ENCODE measurements around the gene PIGP.

The PIGP gene

DNA sequence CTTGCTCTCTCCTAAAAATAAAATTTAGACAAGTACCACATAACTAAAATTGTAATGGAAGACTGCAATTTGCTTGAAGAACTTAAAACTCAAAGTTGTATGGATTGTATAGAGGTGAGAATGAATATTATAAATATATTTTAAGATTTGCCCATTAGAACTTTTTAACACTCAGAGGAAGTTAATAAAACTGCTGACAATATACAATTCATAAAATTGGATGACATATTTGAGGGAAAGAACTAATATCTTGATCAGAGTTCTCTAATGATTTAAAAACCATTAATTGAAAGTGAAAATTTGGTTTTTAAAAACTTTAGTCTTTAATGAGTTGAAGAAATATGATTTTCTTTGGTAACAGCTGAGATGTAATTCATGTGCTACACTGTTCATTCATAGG is 21.1 kb upstream of the PIGP start:
- no peak for TF ChIP-seq POLR2AphosphoS5 (IDR thresholded peaks at IDR 0.05; ENCODE audit: low read depth, low read length)

DNA sequence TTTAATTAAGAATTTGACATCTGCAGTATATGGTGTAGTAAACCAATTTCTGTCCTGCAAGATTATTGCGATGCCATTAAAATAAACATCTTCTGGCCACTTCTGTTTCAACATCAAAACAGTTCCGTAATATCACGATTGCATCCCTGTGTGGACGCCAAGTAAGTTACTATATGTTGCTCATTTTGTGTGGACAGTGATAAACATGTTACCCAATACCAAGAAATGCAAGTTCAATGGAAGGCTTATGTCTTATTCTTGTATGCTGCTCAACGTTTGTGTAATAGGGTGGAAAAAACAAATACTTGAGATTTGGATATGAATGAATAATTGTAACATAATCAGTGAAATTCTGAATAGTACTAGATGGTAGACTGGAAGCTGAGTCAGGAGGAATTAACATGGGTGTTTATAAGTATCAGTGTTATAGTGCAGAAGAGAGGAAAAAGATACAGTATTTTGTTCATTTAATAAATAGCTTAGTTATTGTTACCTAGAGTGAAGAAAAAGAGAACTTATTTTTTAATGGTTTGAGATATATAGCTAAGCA is 15.4 kb upstream of the PIGP start:
- TF ChIP-seq, protein P1, sequence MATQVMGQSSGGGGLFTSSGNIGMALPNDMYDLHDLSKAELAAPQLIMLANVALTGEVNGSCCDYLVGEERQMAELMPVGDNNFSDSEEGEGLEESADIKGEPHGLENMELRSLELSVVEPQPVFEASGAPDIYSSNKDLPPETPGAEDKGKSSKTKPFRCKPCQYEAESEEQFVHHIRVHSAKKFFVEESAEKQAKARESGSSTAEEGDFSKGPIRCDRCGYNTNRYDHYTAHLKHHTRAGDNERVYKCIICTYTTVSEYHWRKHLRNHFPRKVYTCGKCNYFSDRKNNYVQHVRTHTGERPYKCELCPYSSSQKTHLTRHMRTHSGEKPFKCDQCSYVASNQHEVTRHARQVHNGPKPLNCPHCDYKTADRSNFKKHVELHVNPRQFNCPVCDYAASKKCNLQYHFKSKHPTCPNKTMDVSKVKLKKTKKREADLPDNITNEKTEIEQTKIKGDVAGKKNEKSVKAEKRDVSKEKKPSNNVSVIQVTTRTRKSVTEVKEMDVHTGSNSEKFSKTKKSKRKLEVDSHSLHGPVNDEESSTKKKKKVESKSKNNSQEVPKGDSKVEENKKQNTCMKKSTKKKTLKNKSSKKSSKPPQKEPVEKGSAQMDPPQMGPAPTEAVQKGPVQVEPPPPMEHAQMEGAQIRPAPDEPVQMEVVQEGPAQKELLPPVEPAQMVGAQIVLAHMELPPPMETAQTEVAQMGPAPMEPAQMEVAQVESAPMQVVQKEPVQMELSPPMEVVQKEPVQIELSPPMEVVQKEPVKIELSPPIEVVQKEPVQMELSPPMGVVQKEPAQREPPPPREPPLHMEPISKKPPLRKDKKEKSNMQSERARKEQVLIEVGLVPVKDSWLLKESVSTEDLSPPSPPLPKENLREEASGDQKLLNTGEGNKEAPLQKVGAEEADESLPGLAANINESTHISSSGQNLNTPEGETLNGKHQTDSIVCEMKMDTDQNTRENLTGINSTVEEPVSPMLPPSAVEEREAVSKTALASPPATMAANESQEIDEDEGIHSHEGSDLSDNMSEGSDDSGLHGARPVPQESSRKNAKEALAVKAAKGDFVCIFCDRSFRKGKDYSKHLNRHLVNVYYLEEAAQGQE (IDR thresholded peaks at IDR 0.05; ENCODE audit: insufficient read depth in 1 of 2, low read depth in 2 of 2, low read length in 2 of 2): no peak
- TF ChIP-seq FOXP2 (optimal IDR thresholded peaks at IDR 0.05; ENCODE audit: borderline replicate concordance, extremely low read depth, extremely low read length, insufficient read depth) (no peak), POLR2AphosphoS5 (IDR thresholded peaks at IDR 0.05; ENCODE audit: low read depth, low read length) (no peak), SIN3A (IDR thresholded peaks at IDR 0.05; ENCODE audit: borderline replicate concordance, insufficient read depth, low read length) (no peak), TAF1 (IDR thresholded peaks at IDR 0.05; ENCODE audit: borderline replicate concordance, insufficient read depth, low read length) (no peak)

DNA sequence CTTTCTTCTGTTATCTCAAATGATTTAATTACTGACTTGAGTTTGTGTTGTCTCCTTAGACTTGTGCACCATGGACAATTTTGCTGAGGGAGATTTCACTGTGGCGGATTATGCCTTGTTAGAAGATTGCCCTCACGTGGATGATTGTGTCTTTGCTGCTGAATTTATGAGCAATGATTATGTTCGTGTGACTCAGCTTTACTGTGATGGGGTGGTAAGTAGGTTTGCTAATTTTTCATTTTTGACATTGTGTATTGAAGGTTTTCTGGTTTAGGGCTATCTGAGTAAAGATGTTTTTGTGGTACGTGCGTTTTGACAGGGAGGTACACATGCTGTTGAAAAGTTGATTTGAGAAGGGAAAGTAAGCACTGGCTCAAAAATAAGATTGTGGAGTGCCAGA is 14.3 kb upstream of the PIGP start:
- TF ChIP-seq TAF1 (IDR thresholded peaks at IDR 0.05; ENCODE audit: borderline replicate concordance, insufficient read depth, low read length): no peak
- TF ChIP-seq POLR2AphosphoS5 (IDR thresholded peaks at IDR 0.05; ENCODE audit: low read depth, low read length): no peak

DNA sequence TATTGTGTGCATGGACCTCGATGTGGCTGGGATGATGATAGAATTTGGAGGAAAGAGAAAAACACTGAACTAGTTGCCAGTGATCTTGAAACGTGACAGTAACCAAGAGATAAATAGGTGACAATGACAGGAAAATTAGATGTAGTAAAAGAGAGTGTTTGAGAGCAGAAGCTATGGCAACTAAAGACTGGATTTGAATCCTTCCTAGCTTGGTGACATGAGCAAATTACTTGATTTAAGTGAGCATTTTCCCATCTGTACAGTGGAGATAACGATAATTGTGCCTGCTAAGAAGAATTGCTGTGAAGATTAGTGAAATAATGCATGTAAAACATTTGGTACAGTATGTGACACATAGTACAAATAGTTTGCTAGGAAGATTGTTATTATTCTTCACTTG is 12.9 kb upstream of the PIGP start:
- TF ChIP-seq POLR2AphosphoS5 (IDR thresholded peaks at IDR 0.05; ENCODE audit: low read depth, low read length) (no peak), TAF1 (IDR thresholded peaks at IDR 0.05; ENCODE audit: borderline replicate concordance, insufficient read depth, low read length) (no peak), FOXP2 (optimal IDR thresholded peaks at IDR 0.05; ENCODE audit: borderline replicate concordance, extremely low read depth, extremely low read length, insufficient read depth) (no peak), SIN3A (IDR thresholded peaks at IDR 0.05; ENCODE audit: borderline replicate concordance, insufficient read depth, low read length) (no peak)
- TF ChIP-seq, protein P1 (IDR thresholded peaks at IDR 0.05; ENCODE audit: insufficient read depth in 1 of 2, low read depth in 2 of 2, low read length in 2 of 2): no peak

DNA sequence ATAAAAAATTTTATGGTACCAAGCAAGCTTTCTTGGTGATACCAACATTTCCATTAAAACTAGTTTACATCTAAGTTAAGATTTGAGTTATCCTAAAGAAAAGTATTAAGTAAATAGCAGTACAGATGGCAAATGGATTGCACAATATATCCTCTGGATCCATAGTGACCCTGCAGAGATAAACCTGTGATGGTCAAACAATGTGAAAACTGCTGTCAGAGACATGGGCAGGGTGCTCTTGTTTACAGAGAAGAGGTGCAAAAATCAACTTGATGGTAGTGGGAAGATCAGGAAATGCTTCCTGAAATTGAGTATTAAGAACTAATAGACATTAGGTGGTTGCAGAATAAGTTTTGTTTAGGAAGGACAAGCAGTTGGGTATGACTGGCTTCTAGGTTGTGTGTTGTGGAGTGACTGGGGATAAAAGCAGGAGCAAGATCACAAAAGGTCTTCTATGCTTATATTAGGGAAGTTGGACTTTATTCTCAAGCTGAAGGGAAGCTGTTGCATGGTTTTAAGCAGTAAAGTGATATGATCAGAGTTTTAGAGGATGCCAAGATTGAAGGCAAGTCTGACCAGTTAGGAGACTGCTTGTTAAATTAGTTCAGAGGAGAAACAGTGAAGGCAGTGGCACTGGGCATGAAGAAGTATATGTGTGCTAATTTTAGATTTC is 10.1 kb upstream of the PIGP start:
- no peak for TF ChIP-seq POLR2AphosphoS5 (IDR thresholded peaks at IDR 0.05; ENCODE audit: low read depth, low read length)

DNA sequence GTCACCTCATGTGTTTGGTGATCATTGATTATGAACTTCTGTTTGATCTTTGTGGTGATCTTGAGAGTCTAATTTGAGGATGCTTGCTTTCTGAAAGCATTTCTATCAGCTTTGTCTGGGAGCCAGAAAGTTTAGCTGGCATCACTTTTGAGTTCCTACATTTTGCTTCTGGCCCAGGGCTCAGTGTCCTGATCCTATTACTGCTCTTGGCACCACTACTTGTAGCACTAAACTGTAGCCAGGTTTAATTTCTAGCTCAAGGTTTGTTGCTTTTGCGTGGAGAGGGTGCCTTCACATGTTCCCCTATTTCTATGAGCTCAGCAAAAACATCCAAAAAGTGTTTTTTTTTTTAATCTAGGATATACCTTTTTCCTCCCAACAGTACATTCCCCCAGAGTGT is 9.5 kb upstream of the PIGP start:
- TF ChIP-seq, protein P1 (IDR thresholded peaks at IDR 0.05; ENCODE audit: insufficient read depth in 1 of 2, low read depth in 2 of 2, low read length in 2 of 2): no peak
- TF ChIP-seq SIN3A (IDR thresholded peaks at IDR 0.05; ENCODE audit: borderline replicate concordance, insufficient read depth, low read length) (no peak), TAF1 (IDR thresholded peaks at IDR 0.05; ENCODE audit: borderline replicate concordance, insufficient read depth, low read length) (no peak), POLR2AphosphoS5 (IDR thresholded peaks at IDR 0.05; ENCODE audit: low read depth, low read length) (no peak), FOXP2 (optimal IDR thresholded peaks at IDR 0.05; ENCODE audit: borderline replicate concordance, extremely low read depth, extremely low read length, insufficient read depth) (no peak)

Data from PFSK-1 (cell line).